DMS 273 (cell line): ENCODE results near the gene ERP27.

Experiments used
- DNase-seq: peaks from one replicate; lab custom pipeline; 2025; ENCODE audit not compliant: unreplicated experiment; lab: John Stamatoyannopoulos, UW

ERP27 gene

DNA sequence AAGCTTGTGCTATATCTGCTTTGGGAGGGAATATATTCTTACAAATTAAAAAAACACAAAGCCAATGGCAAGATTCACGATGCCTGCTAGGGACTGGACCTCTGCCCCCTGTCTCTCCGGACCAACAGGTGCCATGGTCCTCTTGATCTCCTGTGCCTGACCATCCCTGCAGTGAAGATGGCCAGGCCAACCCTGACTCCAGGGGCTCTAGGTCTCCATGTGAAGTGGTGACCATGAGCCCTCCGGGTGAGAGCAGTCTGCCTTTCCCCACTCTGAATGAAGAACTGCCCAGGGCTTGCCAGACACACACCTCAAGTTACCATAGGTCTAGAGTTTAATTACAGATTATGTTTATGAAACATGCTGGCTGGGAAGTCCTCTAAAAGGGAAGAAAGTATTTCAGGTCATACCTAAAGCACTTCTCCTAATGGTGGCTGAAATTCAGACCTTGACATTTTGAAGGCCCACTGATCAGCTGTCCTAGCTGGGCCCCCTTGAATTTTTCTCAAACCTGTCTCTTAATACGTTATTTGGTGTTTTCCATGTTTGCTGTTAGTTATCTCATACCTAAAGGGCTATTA is 21.7 kb upstream of the ERP27 start:
- no peak for DNase-seq

DNA sequence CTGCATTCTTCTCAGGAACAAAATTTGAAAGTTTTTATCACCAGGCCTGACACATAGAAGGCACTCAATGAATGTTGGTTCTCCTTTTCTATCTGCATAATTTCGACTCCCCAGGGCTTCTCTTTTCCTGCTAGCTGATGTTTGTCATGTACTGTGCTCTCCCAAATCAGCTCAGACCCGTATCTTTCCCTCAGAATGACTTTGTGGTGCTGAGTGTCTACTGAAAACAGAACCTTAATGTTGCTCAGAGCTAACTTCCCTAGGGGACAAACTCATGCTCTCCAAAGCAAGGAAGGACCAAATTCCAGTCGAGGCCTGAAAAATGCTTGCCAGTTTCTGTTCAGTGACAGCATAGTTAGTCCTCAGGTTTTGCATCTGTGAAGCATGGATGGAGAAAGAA is 21.1 kb upstream of the ERP27 start:
- no peak for DNase-seq

DNA sequence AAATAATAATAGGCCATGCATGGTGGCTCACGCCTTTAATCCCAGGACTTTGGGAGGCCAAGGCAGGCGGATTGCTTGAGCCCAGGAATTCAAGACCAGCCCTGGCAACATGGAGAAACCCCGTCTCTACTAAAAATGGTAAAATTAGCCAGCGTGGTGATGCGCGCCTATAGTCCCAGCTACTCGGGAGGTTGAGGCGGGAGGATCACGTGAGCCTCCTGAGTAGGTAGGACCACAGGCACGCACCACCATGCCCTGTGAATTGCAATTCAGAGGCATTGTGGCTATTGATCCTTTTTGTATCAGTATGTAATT is 20.7 kb upstream of the ERP27 start:
- DNase-seq = no peak

DNA sequence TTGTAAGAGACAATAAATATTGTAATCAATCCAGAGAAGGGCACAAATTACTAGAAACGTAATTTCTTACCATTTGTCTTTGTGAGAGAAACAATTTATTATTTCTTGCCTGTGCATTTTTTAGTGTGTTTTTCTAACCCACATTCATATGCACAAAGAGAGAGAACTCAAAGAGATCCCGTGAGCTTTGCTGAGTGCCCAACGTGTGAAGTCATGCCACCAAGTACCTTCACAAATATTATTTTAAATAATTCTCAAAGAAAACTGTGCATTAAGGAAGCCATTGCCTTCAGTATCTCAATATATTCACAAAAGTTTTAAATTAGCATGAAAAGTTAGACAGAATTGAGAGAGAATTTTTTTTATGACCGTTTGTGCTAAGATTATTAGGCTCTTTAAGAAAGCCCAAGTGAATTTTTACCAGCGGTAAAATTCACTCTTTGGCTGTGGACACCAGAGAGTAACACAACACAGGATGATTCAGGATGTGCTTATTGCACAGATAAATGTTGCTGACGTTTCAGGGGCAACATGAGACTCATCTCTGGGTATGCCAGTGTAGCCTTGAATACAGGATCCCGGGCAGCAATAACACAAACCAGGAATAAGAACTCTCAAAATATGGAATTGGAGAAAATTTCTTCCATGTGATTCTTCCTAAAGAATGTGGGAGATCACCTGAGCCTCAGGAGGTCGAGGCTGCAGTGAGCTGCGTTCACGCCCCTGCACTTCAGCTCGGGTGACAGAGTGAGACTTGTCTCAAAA is 20.2 kb upstream of the ERP27 start:
- DNase-seq = no peak

DNA sequence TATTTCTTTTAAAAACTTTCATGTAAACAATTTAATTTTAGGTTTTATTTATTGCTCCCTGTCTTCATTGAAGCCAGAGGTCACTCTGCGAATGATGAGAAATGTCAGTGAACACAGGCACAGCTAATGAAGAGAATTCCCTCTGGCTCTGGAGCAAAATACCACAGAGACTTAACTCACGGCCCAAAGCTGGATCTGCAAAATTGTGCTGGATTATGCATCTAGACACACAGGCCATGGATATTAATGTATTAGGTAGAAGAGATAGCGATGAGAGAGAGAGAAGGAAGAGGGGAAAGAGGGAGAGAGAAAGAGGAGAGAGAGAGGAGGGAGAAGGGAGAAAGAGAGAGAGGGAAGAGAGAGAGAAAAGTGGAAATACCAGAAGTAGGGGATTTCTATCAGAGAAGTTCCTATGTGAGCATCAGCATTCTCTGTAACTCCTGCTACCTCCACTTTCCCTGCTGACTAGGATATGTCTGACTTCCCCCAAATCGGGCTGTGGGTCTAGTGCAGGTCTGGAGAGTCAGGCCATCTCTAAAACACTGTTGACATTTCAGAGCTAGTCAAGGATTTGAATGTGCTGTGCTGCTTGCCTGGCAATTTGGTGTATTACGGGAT is 19.3 kb upstream of the ERP27 start:
- DNase-seq = no peak

DNA sequence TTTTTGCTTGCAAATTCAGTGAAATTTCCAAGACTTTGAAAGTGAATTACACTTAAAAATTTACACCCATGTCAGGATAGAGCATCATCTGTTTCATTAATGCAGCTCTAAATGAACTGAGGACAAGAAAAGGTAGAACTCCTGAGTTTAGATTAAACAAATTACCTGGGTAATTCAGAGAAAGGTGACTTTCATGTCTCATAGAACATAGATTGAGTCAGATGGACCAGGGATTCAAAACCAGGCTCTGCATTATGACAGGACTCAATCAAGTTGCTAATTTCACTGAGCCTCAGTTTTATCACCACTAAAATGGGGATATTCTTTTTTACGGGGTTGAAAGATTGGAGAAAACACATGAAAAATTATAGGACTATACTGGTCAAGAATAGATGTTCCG is 18.6 kb upstream of the ERP27 start:
- DNase-seq = no peak

DNA sequence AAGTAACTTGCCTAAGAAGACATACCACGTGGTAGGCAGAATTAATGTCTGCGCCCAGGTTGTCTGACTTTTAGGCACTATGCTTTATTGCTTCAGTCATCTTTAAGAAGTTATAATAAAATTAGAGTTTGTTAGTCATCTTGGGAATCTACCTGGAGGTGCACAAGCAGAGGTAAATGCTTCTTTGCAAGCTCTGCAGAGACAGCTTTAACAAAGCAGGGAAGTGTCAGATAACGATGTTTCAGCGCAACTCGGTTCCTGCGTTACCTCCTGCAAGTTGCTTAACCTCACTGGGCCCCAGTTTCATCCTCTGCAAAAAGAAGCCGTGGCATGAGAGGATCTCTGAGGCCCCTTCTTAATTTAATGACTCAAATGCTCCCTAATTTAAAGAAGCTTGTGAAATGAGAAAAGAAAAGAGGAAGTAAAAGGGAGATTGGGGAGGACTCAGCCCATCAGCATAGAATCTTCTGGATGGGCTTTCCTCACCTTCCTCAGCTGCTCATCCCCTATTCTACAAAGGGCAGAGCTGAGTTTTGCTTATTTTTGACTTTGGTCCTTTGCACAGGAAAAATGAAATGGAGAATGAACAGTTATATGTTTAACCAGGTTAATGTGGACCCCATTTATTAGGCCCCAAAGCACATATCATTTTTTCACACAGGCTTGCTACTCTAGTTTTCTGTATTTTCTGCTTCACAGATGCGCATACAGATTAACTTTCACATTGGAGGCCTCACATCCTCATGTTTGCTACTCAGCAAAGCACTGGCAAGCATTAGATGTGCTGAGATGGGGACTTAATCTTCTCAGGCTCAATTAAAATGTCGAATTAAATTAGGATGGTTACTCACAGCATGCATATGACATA is 17.9 kb upstream of the ERP27 start:
- DNase-seq = no peak

DNA sequence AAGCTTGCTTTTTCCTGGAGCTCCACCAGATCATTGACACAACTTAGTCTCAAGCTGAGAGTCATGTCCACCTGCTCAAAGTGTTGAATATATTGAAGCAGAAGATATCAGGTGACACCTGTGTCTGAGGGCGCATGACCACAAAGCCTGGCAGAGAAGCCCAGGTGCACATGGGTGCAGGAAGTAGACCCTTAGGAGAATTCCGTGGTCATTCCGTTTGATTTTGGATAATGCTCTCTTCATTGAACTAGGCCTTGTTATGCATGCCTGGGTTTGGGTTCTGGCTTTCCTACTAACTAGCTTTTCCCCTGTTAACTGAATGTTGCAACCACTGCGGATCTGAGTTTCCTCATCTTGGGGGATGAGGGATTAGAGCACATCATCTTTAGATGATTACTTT is 15.9 kb upstream of the ERP27 start:
- no peak for DNase-seq

DNA sequence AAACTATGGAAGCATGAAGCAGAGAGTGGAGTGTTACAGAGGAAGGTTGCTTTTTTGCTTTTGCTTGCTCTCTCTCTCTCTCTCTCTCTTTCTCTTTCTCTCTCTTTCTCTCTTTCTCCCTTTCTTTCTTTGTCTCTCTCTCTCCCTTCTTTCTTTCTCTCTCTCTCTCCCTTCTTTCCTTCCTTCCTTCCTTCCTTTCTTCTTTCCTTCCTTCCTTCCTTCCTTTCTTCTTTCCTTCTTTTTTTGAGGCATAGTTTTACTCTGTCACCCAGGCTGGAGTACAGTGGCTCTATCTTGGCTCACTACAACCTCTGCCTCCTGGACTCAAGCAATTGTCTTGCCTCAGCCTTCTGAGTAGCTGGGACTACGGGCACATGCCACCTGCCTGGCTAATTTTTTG is 15.4 kb upstream of the ERP27 start:
- no peak for DNase-seq

DNA sequence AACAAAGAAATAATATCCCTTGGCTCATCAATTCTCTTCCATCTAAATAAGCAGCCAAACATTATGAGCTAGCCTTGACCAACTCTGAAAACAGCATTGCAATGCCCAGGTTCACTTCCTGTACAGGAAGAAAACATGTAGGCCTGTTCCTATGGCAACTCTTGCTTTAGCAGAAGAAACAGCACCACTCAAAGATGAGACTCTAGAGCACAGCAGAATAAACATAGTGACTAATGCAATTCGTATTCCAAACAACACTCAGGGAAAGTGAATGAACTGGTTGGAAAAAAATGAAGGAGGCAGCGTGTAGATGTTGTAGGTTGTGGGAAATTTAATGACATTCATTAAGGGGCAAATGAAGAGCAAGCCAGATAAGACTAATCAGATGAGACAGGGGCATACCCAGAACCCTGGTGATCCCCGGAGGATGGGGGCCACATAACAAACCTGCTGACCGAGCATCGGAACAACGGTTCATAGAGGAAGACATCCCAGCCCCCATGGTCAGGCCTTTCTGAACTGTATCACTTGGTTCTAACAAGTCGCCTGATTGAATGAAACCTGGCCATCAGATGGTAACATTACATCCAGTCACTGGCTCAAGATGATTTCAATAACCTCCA is 14.1 kb upstream of the ERP27 start:
- no peak for DNase-seq

DNA sequence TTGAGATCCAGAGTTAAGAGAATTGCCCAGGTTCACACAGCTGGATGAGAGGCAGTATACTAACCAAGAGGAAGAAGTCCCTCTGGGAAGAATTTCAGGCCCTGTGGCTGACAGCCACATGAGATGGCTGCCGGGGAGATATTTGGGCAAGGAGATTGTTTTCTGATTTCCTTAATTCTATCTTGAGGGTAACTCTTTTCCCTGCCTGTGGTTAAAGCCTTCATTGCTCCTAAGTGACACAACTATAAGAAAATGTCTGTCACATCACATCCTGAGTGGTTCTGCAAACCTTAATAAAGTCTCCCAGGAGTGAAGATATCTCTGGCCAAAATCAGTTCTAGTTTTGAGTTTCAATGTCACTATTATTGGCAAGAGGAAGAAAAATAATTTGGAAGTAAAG is 13.5 kb upstream of the ERP27 start:
- no peak for DNase-seq

DNA sequence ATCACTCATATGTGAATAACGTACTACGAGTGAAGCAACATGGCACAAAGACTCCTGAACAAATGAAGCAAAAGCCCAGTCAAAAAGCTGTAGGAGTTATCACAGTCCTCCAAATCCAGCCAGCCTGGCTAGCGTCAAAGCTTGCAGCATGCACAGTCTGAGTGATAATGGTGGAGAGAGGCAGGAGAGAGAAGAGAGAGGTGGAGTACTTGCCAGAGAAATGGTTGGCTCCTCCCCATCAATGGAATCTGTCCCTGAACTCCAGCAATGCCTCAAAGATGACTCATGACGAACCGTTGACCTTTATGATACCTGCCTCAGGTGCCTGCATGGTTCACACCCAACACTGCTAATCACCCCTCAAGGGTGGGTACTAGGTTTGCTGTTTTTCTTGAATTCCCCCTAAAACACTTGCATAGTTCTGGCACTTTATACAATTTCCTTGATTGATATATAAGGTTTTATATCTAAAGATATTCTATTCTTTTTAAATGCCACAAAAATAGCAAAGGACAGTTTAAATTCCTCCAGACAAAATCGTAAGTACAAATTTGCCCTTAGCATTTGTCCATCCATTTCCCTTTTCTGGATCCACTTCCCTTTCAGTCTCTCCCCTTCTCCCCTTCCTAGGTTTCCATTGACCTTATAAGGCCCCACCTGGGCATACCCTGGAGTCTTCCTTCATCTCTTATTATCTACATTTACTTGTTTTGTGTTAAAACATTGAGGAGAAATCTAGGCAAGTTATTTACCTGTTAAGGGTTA is 12.8 kb upstream of the ERP27 start:
- DNase-seq = no peak

DNA sequence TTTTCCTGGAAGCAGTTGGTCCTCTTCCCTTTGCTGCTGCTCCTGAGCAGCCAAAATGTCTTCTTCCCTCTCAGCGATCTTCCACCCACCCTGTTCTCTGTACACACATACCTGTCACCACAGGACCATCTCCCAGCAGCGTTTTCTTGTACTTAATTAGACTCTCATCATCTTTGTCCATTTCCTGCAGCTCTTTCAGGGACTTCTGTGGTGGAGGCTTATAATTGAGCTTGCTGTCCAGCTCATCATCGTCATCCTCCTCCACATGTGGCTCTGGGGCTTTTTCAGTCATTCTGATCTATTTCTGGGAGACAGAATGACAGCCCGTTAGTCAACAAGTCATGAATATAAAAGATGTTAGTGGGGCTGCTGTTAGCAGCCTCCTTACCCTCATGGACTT is 12.1 kb upstream of the ERP27 start:
- no peak for DNase-seq

DNA sequence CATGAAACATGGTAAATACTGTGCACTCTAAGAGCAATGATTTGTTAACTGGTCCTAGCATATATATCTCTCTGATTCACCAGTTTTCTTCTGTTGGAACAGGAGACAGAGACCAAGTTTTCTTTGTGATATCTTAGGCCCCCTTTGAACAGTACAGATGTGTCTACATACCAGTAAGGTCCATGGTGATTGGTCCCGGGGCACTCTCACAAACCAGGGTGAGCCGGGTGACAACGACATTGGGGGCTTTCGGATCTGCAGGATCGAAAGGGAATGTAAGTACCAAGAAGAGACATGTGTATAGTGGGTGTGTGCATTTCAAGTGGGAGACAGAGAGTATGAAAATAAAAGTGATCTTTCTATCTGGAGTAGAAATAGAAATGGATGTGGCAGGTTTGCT is 11.3 kb upstream of the ERP27 start:
- DNase-seq = no peak

DNA sequence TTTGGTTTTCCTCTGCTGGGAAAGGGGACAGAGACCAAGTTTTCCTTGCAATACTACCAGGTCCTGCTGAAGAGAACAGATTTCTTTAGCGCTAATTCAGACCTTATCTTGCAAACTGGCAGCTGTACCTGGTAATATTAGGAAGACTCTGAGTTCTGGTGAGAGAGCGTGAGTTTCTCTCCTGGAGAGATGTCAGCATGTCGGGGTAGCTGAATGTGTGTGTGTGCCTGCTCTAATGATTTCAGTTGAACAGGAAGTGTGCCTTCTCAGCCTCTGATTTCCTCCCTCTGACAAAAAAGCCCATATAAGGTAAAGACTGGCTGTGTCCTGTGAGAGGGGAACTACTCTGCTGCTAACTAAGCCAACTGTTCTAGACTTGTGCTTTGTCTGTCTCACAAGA is 10.3 kb upstream of the ERP27 start:
- DNase-seq = peak; percentile 64

DNA sequence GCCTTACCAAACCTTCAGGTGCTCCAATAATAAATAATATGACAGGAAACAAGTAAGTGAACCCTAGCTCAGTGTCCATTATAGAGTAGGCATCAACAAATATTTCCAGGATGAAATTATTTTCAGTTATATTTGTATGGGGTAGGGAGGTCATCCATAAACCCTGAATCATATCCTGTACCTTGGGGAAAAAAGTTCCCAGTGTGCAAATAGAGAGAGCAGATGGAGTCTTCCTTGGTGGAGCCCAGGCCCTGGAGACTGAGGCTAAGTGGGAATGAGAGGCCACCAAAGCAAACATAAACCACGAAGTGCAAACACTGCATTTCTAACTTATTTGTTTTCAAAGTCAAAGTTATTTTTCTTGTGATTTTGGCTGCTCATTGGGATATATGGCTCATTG is 8.5 kb upstream of the ERP27 start:
- DNase-seq = no peak

DNA sequence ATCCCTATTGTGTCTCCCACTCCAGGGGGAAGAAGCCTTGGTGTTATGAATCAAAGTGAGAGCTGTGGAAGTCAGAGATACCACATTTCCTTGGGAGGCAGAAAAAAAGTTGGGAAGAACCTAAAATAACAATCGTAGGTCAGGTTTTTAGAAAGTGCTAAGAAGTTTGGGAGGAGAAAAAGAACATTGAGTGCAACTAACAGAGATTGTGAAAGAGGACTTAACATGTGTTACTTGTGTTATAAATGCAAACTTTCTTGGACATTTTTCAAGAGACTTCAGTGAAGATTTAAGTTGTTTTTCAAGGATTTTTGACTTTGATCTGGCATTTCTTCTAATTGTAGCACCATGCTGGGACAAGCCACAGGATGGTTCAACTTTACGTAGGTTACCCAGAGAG is 7.8 kb upstream of the ERP27 start:
- DNase-seq = no peak

DNA sequence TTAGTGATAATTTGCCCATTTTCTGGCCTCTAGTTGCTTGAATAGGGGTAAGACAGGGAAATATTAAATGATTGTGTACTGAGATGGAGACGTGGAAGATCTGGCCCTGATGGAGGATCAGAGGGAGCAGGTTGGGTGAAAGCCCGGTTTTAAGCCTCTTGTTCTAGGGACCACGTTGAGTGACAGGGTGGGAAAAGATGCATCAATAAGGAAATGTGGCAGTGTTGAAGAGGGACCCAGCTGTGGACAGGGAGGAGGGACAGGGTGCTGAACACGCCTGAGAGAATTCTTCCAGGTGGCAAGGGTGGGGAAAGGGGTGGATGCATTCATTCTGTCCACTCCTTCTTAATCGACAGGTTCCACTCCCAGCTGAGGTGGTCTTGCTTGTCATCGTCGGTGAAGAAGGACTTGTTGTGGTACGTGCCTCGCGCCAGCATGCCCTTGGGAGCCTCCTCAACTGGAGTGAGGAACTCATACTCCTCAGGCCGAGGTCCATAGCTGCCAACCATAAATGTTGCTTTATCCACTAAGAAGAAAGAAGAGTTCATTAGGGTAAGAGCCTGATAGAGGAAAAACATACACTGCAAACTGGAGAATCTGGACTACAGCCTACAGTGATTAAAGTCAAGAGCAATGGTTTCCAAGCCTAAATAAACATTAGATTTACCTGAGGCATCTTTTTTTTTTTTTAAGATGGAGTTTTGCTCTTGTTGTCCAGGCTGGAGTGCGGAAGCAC is 4.0 kb upstream of the ERP27 start:
- DNase-seq = no peak

DNA sequence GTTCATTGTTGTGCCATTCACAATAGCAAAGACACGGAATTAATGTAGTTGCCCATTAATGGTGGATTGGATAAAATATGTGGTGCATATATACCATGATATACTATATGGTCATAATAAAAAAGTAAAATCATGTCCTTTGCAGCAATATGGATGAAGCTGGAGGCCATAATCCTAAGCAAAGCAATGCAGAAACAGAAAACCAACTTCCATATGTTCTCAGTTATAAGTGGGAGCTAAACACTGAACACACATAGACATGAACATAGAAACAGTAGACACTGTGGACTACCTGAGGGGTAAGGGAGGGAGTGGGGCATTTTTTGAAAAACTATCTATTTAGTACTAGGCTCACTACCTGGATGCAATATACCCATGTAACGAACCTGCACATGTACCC is 3.0 kb upstream of the ERP27 start:
- no peak for DNase-seq

DNA sequence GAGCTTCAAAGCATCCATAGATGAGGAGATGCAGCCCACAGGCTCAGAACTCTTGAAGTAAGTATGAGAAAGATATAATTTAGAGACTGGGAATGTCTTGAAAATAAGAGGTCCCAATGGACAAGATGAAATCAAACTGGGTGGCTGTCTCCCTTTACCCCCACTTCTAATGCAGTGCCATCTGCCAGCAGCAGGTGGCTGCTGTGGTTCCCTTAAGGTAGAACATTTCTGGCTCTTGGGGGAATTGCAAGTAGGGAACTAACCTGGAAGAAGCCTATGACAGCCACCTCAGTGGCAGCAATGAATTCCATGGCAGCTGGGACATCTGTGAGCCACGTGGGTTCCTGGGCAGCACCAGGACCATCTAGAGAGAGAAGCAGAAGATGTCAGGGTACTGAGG is 648 bp downstream of the ERP27 start:
- DNase-seq = peak; percentile 47
